Aorta (tissue), 5 donors: ENCODE results near the gene WDR59. TPM values are rescaled to one million over a fixed set of nuclear protein-coding genes. Genes with fewer than 3 reads are reported as not detected.

Experiments used
- ATAC-seq: fragments of 200-7000 bp; cut with Tn5 transposase; one replicate; pipeline ENCODE4 v1.9.1; 2022; ENCODE audit warnings: moderate library complexity; ENCODE audit not compliant: low FRiP score
- DNase-seq, 2 donors: peaks; one replicate each; pipeline ENCODE4 v3.0.0-alpha.2; 2020
- H3K27ac ChIP-seq, 2 donors: one replicate each; pipeline ENCODE4 v1.5.1; 2013; ENCODE audit warnings: low read length in 2 of 2, mild to moderate bottlenecking in 2 of 2, moderate library complexity in 2 of 2, control low read depth in 1 of 2, inconsistent platforms in 1 of 2, low read depth in 1 of 2
- H3K27me3 ChIP-seq, 2 donors: one replicate each; pipeline ENCODE4 v1.6.1; 2013; ENCODE audit warnings: control low read depth in 1 of 2, low read length in 1 of 2, mild to moderate bottlenecking in 1 of 2, moderate library complexity in 1 of 2; ENCODE audit not compliant: insufficient read depth in 2 of 2, control insufficient read depth in 1 of 2
- H3K36me3 ChIP-seq, 2 donors: one replicate each; pipeline ENCODE4 v1.6.1; 2013; ENCODE audit warnings: control low read depth in 1 of 2, low read length in 1 of 2, mild to moderate bottlenecking in 1 of 2; ENCODE audit not compliant: insufficient read depth in 2 of 2, control insufficient read depth in 1 of 2
- H3K4me1 ChIP-seq, 2 donors: one replicate each; pipeline ENCODE4 v1.6.1; 2013; ENCODE audit warnings: low read length in 2 of 2, control low read depth in 1 of 2, mild to moderate bottlenecking in 1 of 2, moderate library complexity in 1 of 2; ENCODE audit not compliant: insufficient read depth in 2 of 2, control insufficient read depth in 1 of 2
- H3K4me3 ChIP-seq, 2 donors: one replicate each; pipeline ENCODE4 v1.5.1; 2013; ENCODE audit warnings: low read length in 2 of 2, control low read depth in 1 of 2, mild to moderate bottlenecking in 1 of 2
- H3K9me3 ChIP-seq: one replicate; pipeline ENCODE4 v1.6.1; 2013; ENCODE audit warnings: mild to moderate bottlenecking, low read length; ENCODE audit not compliant: control insufficient read depth
- WGBS, 2 donors: extraction: QIAGEN DNeasy Blood & Tissue Kit; methylation state at CpG; one replicate each; pipeline ENCODE4 v1.1.7; 2013; 5-methylcytosine and 5-hydroxymethylcytosine counted together
- intact Hi-C, 2 donors: fragments of 100-400 bp; cut with DNase I; formaldehyde crosslinking; loops; one replicate each; pipeline versions ENCODE4 v1.14.2 to v1.15.0; 2022
- polyA plus RNA-seq, 2 donors: library from polyadenylated mRNA; stranded (reverse); fragments of 200-250 nt; gene quantifications; one replicate each; pipeline ENCODE4 v1.2.3, GENCODE V29; 2013
- total RNA-seq, 2 donors: library from RNA; stranded (reverse); fragmentation: NEBNext Ultra II Directional; extraction: Animal tissue kit (Norgen Biotek cat#: 25700); gene quantifications; one replicate each; pipeline ENCODE4 v1.2.1, GENCODE V29; 2021
- donor health status: healthy with polysubstance abuse.
- donor health status: Bipolar disorder and iron deficiency.
- donor health status: DM: no; HTN: no; CAD: no.
- donor health status: DM: no; HTN: no; CAD: no.
- donor health status: DM: yes; HTN: yes; CAD: no.

The WDR59 gene
- total and polyA plus RNA-seq, 4 donors, result 12.8 to 78.1 (median 48.3) TPM

DNA sequence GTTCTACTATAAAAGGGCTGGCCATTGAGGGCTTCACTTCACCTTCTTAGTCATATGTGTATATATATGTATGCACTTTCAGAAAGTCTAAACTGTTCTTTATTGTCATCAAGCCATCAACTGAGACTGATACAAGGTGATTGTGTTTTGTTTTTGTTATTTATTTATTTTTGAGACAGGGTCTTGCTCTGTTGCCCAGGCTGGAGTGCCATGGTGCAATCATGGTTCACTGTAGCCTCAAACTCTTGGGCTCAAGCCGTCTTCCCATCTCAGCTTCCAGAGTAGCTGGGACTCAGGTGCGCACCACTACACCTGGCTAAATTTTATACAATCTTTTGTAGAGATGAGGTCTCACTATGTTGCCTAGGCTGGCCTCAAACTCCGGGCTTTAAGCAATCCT lies 19.5 kb upstream of the WDR59 start:
- no peak for ATAC-seq
- Histone ChIP-seq H3K4me1 (no peaks in the 10 kb centered on the region), H3K27ac (no peak overlapping the region), H3K4me3 (no peak overlapping the region), H3K36me3 (no peaks in the 10 kb centered on the region), H3K9me3 (no peaks in the 10 kb centered on the region), H3K27me3 (no peaks in the 10 kb centered on the region)
- intact Hi-C loops, result no loop called here
- 96 to 100% methylated on average over 3 of the region's 3 CpGs for WGBS, 2 donors
- no peak for DNase-seq

DNA sequence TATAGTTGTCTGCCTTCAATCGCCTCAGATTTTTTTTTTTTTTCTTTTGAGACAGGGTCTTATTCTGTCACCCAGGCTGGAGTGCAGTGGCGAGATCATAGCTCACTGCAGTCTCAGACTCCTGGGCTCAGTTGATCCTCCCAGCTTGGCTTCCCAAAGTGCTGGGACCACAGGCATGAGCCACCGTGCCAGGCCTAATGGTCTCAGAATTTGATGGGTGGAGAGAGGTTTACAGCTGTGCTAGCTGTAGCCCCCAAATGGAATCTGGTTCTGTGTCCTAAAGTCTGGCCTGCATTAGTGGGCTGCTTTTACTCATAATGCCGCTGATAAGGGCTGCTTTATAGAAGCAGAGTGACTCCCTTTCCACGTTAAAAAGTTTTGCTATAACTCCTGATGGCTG lies 19.0 kb upstream of the WDR59 start:
- Histone ChIP-seq H3K36me3 (no peaks in the 10 kb centered on the region), H3K27me3 (no peaks in the 10 kb centered on the region), H3K4me3 (no peak overlapping the region), H3K4me1 (no peaks in the 10 kb centered on the region), H3K9me3 (no peaks in the 10 kb centered on the region), H3K27ac (no peak overlapping the region)
- 87 to 89% methylated on average over 5 of the region's 5 CpGs for WGBS, 2 donors
- intact Hi-C loops, result no loop called here
- no peak for ATAC-seq
- no peak for DNase-seq

DNA sequence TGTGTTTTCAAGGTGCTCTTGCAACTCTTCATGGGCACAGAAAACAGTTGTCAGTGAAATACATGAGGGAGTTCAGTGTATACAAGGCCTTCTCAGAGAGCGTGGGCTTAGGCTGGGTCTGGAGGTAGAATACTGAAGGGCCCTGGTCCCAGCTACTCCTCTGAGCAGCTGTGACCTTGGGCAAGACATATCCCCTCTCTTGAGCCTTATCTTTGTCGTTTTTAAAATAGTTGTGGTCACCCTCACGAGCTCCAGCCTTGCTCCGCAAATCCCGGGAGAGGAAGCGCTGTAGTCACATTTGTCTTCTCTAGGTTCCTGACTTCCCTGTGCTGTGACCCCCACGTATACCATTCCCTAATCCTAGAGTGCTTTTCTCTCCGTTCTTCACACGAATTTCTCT lies 17.6 kb upstream of the WDR59 start:
- intact Hi-C loops, result no loop called here

GRCh38 chr16:75000481-75001081 lies 15.7 kb upstream of the WDR59 start:
- intact Hi-C loops, result no loop called here
- Histone ChIP-seq H3K27ac (peak overlapping the region; percentile 19 to 42), H3K36me3 (no peaks in the 10 kb centered on the region), H3K4me3 (peak overlapping the region; percentile 78 to 95), H3K4me1 (no peaks in the 10 kb centered on the region), H3K27me3 (no peaks in the 10 kb centered on the region), H3K9me3 (no peaks in the 10 kb centered on the region)
- DNase-seq (no peak), ATAC-seq (peak; percentile 5)
- 5 to 9% methylated on average over 15 of the region's 15 CpGs for WGBS, 2 donors

More for the DNA sequence above, 17.6 kb upstream of the WDR59 start:
- H3K27me3 ChIP-seq, result no peaks in the 10 kb centered on the region
- WGBS, 2 donors, result 76 to 80% methylated on average over 9 of the region's 9 CpGs
- H3K4me1 ChIP-seq, result no peaks in the 10 kb centered on the region
- no peak for ATAC-seq
- DNase-seq, result no peak
- no peak overlapping the region for H3K27ac ChIP-seq
- no peaks in the 10 kb centered on the region for H3K36me3 ChIP-seq
- H3K4me3 ChIP-seq, result no peak overlapping the region
- no peaks in the 10 kb centered on the region for H3K9me3 ChIP-seq

GRCh38 chr16:74999609-75000480 lies 14.9 kb upstream of the WDR59 start:
- 1% methylated on average over 67 to 71 of the region's 71 CpGs for WGBS, 2 donors
- no peaks in the 10 kb centered on the region for H3K36me3 ChIP-seq
- H3K4me3 ChIP-seq, result peak overlapping the region; percentile 78 to 95
- intact Hi-C loops, result loop anchor here in 1 of 2 donors (5.0 kb wide), 1 partner anchor 47 kb away; no protein-coding TSS in a partner anchor
- no peaks in the 10 kb centered on the region for H3K27me3 ChIP-seq
- peak; percentile 37 for ATAC-seq
- peak; percentile 70 to 81 for DNase-seq
- no peak overlapping the region for H3K27ac ChIP-seq
- H3K9me3 ChIP-seq, result no peaks in the 10 kb centered on the region
- H3K4me1 ChIP-seq, result no peaks in the 10 kb centered on the region

- Histone ChIP-seq H3K9me3 (no peaks in the 10 kb centered on the region), H3K4me3 (peak overlapping the region; percentile 78 to 95), H3K36me3 (no peaks in the 10 kb centered on the region), H3K4me1 (no peaks in the 10 kb centered on the region), H3K27me3 (no peaks in the 10 kb centered on the region), H3K27ac (peak overlapping the region in 1 of 2 donors; percentile 12)
- intact Hi-C loops, result loop anchor here in 1 of 2 donors (5.0 kb wide), 1 partner anchor 48 kb away; no protein-coding TSS in a partner anchor
- ATAC-seq (peak; percentile 47), DNase-seq (peak; percentile 54 to 84)
- 1% methylated on average over 18 to 44 of the region's 44 CpGs for WGBS, 2 donors
These were observed 14.3 kb upstream of the WDR59 start for GRCh38 chr16:74999219-74999608.

DNA sequence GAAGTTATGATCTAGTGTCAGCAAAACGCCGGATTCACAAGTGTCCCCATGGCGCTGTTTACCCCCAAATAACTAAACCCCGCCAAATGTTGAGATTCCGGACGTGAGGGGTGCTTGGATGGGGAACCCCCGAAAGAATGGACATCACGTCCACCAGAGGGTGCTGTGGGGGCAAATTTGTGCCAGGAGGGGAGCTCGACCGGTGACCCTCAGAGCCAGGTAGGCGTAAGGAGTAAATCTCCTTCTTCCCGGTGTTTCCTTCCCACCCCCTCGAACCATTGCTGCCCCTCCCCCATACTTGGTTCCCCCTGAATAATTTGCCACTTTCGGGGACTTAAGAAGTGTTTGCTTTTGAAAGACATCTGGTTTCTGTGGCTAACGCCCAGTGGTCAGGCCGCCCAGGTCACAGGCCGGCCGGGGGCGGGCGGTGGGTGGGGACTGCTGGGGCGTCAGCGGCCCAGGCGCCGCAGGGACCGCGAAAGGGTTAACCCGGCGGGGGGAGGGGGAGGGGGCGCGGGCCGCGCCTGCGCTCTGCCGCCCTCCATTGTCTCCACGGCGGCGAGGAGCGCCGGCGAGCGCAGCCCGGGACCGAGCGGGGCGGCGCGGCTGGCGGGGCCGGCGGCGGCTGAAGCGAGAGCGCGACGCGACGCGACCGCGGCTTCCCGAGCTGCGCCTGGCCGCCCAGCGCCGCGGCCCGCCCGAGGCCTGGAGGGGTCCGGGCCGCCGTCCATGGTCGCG lies 13.7 kb upstream of the WDR59 start, which contains the start of gene ZNRF1:
Gene ZNRF1, plus strand, starts transcription at position 544 of the 738 bp plus-strand sequence. CDS start 648 bp downstream, outside the sequence.
- peak; percentile 88 to 94 for DNase-seq
- intact Hi-C loops, result loop anchor here (1.0 to 5.0 kb wide), 2 partner anchors 49 to 113 kb away; no protein-coding TSS in a partner anchor

GRCh38 chr16:74997042-74997491 lies 12.1 kb upstream of the WDR59 start:
- no peaks in the 10 kb centered on the region for H3K4me1 ChIP-seq
- no peak for ATAC-seq
- no peaks in the 10 kb centered on the region for H3K9me3 ChIP-seq
- no peak overlapping the region for H3K4me3 ChIP-seq
- H3K27me3 ChIP-seq, result no peaks in the 10 kb centered on the region
- WGBS, 2 donors, result 74 to 76% methylated on average over 8 of the region's 8 CpGs
- no peaks in the 10 kb centered on the region for H3K36me3 ChIP-seq
- intact Hi-C loops, result loop anchor here in 1 of 2 donors (5.0 kb wide), 1 partner anchor 50 kb away; no protein-coding TSS in a partner anchor
- DNase-seq, result no peak
- H3K27ac ChIP-seq, result no peak overlapping the region

More for the DNA sequence above, 13.7 kb upstream of the WDR59 start, which contains the start of gene ZNRF1:
- H3K4me1 ChIP-seq, result no peaks in the 10 kb centered on the region
- 1% methylated on average over 45 to 73 of the region's 73 CpGs for WGBS, 2 donors
- H3K27ac ChIP-seq, result peak within 1 kb of the TSS in 1 of 2 donors; percentile 12
- H3K36me3 ChIP-seq, result no peaks in the 10 kb centered on the region
- H3K4me3 ChIP-seq, result peak within 1 kb of the TSS; percentile 78 to 95
- H3K27me3 ChIP-seq, result no peaks in the 10 kb centered on the region
- peak; percentile 94 for ATAC-seq
- no peaks in the 10 kb centered on the region for H3K9me3 ChIP-seq
